ENCODE measurements around the gene CLSTN2.

- no peak for TF ChIP-seq CTCF (IDR thresholded peaks at IDR 0.05 in 8 of 11, conservative IDR thresholded peaks at IDR 0.05 in 3 of 11)
- no peak for TF ChIP-seq POLR2AphosphoS5 (IDR thresholded peaks at IDR 0.05)
- no peak for TF ChIP-seq POLR2A (IDR thresholded peaks at IDR 0.05)
Measured at GRCh38 chr3:140316868-140317400, 381.9 kb downstream of the CLSTN2 start.
